Fibroblast of mammary gland (primary cell): ENCODE results near the gene SHKBP1.
"Not testable (repeated sequence)": the region's sequence is repeated elsewhere in the genome, so short reads cannot be mapped to it uniquely, and the experiment has no call there.

ENCODE experiments used
- DNase-seq: peaks from one replicate; pipeline ENCODE4 v3.0.0-alpha.2; 2010; ENCODE audit warnings: low read depth
- H3K4me3 ChIP-seq: 2 replicates; pipeline ENCODE4 v1.5.1; 2011; ENCODE audit warnings: low read depth, mild to moderate bottlenecking, low read length, moderate library complexity; ENCODE audit not compliant: control insufficient read depth
- CTCF ChIP-seq: conservative IDR thresholded peaks from 2 replicates; pipeline ENCODE4 v1.5.1; 2011; ENCODE audit warnings: low read depth, low read length, inconsistent platforms; ENCODE audit not compliant: control insufficient read depth, insufficient read depth

Gene SHKBP1

GRCh38 chr19:40590464-40591265 is 14.0 kb downstream of the SHKBP1 start:
- H3K4me3 ChIP-seq = no peak overlapping the region
- DNase-seq = no peak
- no peak for TF ChIP-seq CTCF

- not testable (repeated sequence) for DNase-seq, H3K4me3 ChIP-seq
Measured at GRCh38 chr19:40591724-40592123, 15.1 kb downstream of the SHKBP1 start.

GRCh38 chr19:40592170-40592569 is 15.5 kb downstream of the SHKBP1 start:
- no peak overlapping the region for H3K4me3 ChIP-seq
- TF ChIP-seq CTCF = no peak
- peak; percentile 71 for DNase-seq

- no peak for DNase-seq
- TF ChIP-seq CTCF = no peak
- H3K4me3 ChIP-seq = no peak overlapping the region
Measured at GRCh38 chr19:40594255-40594654, 17.6 kb downstream of the SHKBP1 start.

GRCh38 chr19:40594657-40595091 is 18.0 kb downstream of the SHKBP1 start:
- no peak overlapping the region for H3K4me3 ChIP-seq
- peak; percentile 63 for DNase-seq

GRCh38 chr19:40596608-40597328 is 20.1 kb downstream of the SHKBP1 start:
- TF ChIP-seq CTCF = no peak
- DNase-seq = peak; percentile 53
- H3K4me3 ChIP-seq = peak overlapping the region; percentile 29

More at GRCh38 chr19:40594657-40595091, 18.0 kb downstream of the SHKBP1 start:
- peak; percentile 17 for TF ChIP-seq CTCF

GRCh38 chr19:40597329-40597838 is 20.7 kb downstream of the SHKBP1 start:
- TF ChIP-seq CTCF = no peak
- no peak for DNase-seq
- H3K4me3 ChIP-seq = peak overlapping the region; percentile 29
